Kidney epithelial cell (primary cell): ENCODE measurements around the gene SPACA4. TPM values are rescaled to one million over a fixed set of nuclear protein-coding genes. Genes with fewer than 3 reads are reported as not detected.

Source experiments
- DNase-seq: peaks from one replicate; pipeline ENCODE4 v3.0.0-alpha.2; 2010; ENCODE audit warnings: low read depth
- H3K27me3 ChIP-seq: 2 replicates; pipeline ENCODE4 v1.6.0; 2011; ENCODE audit warnings: low read length; ENCODE audit not compliant: control insufficient read depth, insufficient read depth
- H3K36me3 ChIP-seq: 2 replicates; pipeline ENCODE4 v1.5.1; 2011; ENCODE audit warnings: low read length; ENCODE audit not compliant: control insufficient read depth, insufficient read depth
- H3K4me3 ChIP-seq: 2 replicates; pipeline ENCODE4 v1.5.1; 2011; ENCODE audit warnings: low read depth, mild to moderate bottlenecking, control low read depth, low read length
- total RNA-seq: library from RNA; depleted of rRNA; stranded (reverse); fragments of >200 nt; gene quantifications from 2 replicates; pipeline ENCODE4 v1.2.3, GENCODE V29; 2015
- TF ChIP-seq, protein P1 (sequence below): IDR thresholded peaks from 2 replicates; pipeline ENCODE4 v1.5.1; 2011; ENCODE audit warnings: mild to moderate bottlenecking, moderate library complexity, low read length, control low read depth, inconsistent platforms; ENCODE audit not compliant: insufficient read depth, poor library complexity, severe bottlenecking

SPACA4 gene, protein sequence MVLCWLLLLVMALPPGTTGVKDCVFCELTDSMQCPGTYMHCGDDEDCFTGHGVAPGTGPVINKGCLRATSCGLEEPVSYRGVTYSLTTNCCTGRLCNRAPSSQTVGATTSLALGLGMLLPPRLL
- not detected in 2 replicates for total RNA-seq

DNA sequence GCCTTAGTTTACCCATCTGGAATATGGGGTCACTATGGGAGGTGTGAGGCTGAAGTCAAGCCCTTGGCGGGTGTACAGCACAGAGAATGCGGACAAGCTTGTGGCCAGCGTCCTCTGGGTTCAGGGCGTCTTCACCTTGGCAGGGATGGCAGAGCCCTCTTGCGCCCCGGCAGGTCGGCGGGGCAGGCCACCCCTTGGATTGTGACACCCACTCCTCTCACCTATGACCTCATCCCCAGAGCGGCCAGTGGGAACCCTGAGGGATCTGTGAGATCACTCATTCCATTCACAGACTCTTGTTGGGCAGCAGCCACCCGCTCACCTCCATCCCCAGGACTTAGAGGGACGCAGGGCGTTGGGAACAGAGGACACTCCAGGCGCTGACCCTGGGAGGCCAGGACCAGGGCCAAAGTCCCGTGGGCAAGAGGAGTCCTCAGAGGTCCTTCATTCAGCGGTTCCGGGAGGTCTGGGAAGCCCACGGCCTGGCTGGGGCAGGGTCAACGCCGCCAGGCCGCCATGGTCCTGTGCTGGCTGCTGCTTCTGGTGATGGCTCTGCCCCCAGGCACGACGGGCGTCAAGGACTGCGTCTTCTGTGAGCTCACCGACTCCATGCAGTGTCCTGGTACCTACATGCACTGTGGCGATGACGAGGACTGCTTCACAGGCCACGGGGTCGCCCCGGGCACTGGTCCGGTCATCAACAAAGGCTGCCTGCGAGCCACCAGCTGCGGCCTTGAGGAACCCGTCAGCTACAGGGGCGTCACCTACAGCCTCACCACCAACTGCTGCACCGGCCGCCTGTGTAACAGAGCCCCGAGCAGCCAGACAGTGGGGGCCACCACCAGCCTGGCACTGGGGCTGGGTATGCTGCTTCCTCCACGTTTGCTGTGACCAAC, at the start of gene SPACA4:
SPACA4 (plus strand) TSS at position 280 of the 896 bp plus-strand sequence; CDS start at position 517, 237 bp downstream.
- no peaks in the 10 kb centered on the region for H3K36me3 ChIP-seq
- TF ChIP-seq, protein P1, sequence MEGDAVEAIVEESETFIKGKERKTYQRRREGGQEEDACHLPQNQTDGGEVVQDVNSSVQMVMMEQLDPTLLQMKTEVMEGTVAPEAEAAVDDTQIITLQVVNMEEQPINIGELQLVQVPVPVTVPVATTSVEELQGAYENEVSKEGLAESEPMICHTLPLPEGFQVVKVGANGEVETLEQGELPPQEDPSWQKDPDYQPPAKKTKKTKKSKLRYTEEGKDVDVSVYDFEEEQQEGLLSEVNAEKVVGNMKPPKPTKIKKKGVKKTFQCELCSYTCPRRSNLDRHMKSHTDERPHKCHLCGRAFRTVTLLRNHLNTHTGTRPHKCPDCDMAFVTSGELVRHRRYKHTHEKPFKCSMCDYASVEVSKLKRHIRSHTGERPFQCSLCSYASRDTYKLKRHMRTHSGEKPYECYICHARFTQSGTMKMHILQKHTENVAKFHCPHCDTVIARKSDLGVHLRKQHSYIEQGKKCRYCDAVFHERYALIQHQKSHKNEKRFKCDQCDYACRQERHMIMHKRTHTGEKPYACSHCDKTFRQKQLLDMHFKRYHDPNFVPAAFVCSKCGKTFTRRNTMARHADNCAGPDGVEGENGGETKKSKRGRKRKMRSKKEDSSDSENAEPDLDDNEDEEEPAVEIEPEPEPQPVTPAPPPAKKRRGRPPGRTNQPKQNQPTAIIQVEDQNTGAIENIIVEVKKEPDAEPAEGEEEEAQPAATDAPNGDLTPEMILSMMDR, result no peak
- no peak for DNase-seq
- H3K27me3 ChIP-seq, result no peaks in the 10 kb centered on the region
- H3K4me3 ChIP-seq, result no peak within 1 kb of the TSS

DNA sequence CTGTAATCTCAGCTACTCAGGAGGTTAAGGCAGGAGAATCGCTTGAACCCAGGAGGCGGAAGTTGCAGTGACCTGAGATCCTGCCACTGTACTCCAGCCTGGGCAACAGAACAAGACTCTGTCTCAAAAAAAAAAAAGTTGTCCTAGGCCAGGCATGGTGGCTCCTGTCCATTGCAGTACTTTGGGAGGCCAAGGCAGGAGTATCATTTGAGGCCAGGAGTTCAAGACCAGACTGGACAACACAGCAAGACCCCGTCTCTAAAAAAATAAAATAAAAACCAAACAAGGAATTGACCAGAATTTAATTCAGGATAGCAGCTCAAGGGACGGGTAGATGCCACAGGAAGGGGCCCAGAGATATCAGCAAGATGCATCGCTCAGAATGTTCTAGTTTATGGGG, 49.7 kb upstream of the SPACA4 start:
- TF ChIP-seq, protein P1, result no peak
- H3K27me3 ChIP-seq, result no peaks in the 10 kb centered on the region
- H3K36me3 ChIP-seq, result no peaks in the 10 kb centered on the region
- H3K4me3 ChIP-seq, result no peak overlapping the region
- no peak for DNase-seq

DNA sequence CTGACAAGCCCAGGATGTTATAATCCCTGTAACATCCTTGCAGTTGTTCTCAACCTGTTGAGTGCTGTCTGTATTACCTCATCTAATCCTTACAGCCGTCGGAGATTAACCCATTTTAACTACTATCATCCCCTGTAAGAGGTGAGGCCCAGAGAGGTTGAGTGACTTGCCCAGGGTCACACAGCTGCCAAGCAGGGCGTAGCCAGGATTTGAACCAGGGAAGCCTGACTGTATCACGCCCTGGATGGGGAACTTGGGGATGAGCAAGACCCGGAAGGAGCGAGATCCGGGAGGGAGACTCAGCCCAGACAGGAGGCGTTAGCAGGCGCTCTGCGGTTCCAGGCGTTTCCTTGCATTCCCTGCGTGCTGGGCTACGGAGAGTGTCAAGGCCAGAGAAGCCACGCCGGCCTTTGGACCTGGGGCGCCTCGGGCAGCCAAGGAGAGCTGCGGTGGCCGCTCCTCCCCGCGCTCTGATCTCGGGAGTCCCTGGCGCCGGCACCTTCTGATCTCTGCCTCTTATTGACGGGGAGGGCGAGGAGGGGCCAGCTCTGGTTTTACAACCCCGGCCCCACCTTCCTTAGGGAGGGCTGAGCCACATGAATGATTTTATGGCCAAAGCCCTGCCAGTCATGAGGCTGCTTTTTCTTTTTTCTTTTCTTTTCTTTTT, 48.4 kb upstream of the SPACA4 start:
- no peak for DNase-seq

DNA sequence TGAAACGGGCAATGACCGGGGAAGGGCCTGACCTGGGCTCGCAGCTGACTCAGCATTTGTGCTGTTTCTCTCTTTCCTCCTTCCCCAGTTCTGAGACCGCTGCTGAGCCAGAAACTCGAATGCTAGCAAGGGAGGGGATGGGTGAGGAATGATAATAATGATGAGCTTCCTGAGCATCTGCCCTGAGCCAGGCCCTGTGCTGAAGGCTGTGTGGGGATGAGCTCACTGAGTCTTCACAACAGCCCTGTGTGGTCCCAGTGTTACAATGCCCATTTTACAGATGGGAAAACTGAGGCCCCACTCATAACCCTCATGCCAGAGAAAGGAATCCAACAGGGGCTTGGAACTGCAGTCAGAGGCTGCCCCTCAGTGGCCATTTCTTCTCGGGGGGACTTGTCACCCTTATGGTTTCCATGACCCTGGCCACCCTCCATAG, 46.4 kb upstream of the SPACA4 start:
- TF ChIP-seq, protein P1, result no peak
- Histone ChIP-seq H3K36me3 (no peaks in the 10 kb centered on the region), H3K27me3 (no peaks in the 10 kb centered on the region), H3K4me3 (no peak overlapping the region)
- no peak for DNase-seq

More for the DNA sequence above, 48.4 kb upstream of the SPACA4 start:
- TF ChIP-seq, protein P1, result no peak
- Histone ChIP-seq H3K27me3 (no peaks in the 10 kb centered on the region), H3K4me3 (no peak overlapping the region), H3K36me3 (no peaks in the 10 kb centered on the region)

DNA sequence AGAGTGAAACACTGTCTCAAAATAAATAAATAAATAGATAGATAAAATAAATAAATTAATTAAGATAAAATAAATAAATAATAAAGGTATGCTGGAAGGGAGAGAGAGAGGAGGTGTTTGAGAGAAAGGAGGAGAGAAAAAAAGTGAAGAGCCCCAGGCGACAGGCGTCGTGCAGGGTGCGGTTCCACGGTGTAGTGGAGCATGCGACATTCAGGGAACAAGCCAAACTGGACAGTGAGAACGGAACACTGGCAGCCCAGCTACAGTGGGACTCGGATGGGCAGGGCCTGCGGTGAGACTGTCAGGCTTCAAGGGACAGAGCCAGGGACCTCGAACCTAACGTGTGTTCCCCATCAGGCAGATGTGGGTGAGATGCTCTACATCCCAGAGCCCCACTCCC, 45.1 kb upstream of the SPACA4 start:
- no peak overlapping the region for H3K4me3 ChIP-seq
- no peak for DNase-seq
- no peaks in the 10 kb centered on the region for H3K36me3 ChIP-seq
- H3K27me3 ChIP-seq, result no peaks in the 10 kb centered on the region
- TF ChIP-seq, protein P1, result no peak
